ENCODE measurements around the gene DRAXIN. TPM values are rescaled to one million over a fixed set of nuclear protein-coding genes. Genes with fewer than 3 reads are reported as not detected.

The DRAXIN gene
- total RNA-seq, 1 experiment from 2014 or later = 52.4 TPM

GRCh38 chr1:11757047-11757446, 65.5 kb downstream of the DRAXIN start:
- Histone ChIP-seq H3K36me3 (replicated peaks; ENCODE audit: control insufficient read depth, insufficient read depth, low read length) (no peaks in the 10 kb centered on the region), H3K4me3 (ENCODE audit: insufficient read depth, low read depth, low read length) (no peak overlapping the region), H3K27me3 (ENCODE audit: control insufficient read depth, insufficient read depth, low read length) (peaks cover 18% of the 10 kb centered on the region)
- DNase-seq = no peak

- Histone ChIP-seq H3K36me3 (replicated peaks; ENCODE audit: control insufficient read depth, insufficient read depth, low read length) (no peaks in the 10 kb centered on the region), H3K27me3 (ENCODE audit: control insufficient read depth, insufficient read depth, low read length) (peaks cover 24% of the 10 kb centered on the region), H3K4me3 (ENCODE audit: insufficient read depth, low read depth, low read length) (no peak overlapping the region)
- DNase-seq = no peak
Observed at GRCh38 chr1:11759791-11760190, 68.3 kb downstream of the DRAXIN start.

DNA sequence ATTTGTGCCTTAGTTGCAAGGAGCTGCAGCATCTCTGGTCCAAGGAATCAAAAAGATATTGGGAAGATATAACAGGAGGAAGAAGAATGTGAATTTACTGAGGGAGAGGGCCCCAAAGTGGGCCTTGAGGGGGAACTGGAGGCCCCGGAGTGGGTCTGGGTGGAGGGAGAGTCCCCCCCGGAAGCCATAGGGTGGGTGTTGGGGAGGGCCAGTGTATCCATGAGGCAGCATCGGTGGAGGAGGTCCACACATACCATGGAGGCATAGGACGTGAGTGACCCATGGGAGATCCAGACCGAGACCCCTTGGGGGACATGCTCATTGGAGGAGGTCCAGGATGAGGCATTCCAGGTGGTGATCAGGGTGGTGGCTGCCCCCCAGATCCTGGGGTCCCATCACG, 69.8 kb downstream of the DRAXIN start:
- no peaks in the 10 kb centered on the region for H3K36me3 ChIP-seq (replicated peaks; ENCODE audit: control insufficient read depth, insufficient read depth, low read length)
- H3K4me3 ChIP-seq (ENCODE audit: insufficient read depth, low read depth, low read length) = no peak overlapping the region
- no peak for DNase-seq
- H3K27me3 ChIP-seq (ENCODE audit: control insufficient read depth, insufficient read depth, low read length) = peaks cover 24% of the 10 kb centered on the region

DNA sequence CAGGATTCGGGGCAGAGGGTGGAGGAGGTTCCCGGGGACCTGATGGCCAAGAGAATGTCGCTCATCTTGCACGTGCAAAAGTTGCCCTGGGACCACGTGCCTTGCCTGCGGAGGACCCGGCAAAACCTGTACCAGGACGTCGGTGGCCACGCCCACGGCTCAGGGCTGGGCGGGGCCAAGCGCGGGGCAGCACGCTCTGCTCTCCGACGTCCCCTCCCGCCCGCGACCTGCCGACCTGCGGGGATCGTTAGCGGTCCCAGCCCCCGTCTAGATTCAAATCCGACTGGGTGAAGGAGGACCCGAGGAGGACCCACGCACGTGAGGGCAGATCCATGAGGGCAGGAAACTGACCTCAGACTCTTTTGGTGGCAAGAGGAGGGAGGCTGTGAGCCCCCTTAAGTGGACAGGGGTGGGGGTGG, 70.5 kb downstream of the DRAXIN start, which contains the start of gene C1orf167:
TSS of gene C1orf167 (plus strand) at position 206 of the 419 bp plus-strand sequence. CDS start 2,208 bp downstream, outside the sequence.
- Histone ChIP-seq H3K4me3 (ENCODE audit: insufficient read depth, low read depth, low read length) (peak within 1 kb of the TSS; percentile 33), H3K36me3 (replicated peaks; ENCODE audit: control insufficient read depth, insufficient read depth, low read length) (no peaks in the 10 kb centered on the region), H3K27me3 (ENCODE audit: control insufficient read depth, insufficient read depth, low read length) (peaks cover 24% of the 10 kb centered on the region)
- DNase-seq = peak; percentile 93

DNA sequence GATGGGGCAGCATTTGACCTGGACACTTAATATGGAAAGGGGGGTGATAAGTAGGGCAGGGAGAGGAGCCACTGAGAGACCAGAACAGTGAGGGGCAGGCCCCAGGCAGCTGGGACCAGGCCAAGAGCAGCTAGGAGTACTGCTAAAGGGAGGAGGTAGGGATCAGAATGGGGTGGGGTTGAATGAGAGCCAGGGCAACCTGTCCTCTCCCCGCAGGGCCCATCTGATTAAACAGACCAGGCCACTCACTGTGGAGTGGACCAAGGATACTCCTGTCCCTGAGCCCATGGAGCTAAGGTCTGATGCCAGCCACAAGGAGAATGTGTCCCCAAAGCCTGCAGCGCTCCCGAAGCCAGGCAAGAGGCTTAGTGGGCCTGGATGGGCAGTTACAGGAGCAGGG, 72.6 kb downstream of the DRAXIN start:
- H3K27me3 ChIP-seq (ENCODE audit: control insufficient read depth, insufficient read depth, low read length) = peaks cover 24% of the 10 kb centered on the region
- peak; percentile 45 for DNase-seq
- no peaks in the 10 kb centered on the region for H3K36me3 ChIP-seq (replicated peaks; ENCODE audit: control insufficient read depth, insufficient read depth, low read length)
- no peak overlapping the region for H3K4me3 ChIP-seq (ENCODE audit: insufficient read depth, low read depth, low read length)

DNA sequence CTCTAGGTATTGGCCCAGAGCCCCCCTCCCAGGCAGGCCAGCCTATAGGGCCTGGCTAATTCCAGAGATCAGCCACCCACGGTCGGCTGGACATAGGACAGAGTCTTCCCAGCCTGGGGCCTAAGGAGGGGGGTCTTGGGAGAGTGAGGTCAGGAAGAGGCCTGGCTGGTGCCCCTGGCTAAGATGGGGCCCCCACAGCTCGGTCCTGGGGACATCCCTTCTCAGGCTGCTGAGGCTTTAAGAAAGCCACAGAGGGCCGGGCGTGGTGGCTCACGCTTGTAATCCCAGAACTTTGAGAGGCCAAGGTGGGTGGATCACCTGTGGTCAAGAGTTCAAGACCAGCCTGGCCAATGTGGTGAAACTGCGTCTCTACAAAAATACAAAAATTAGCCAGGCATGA, 73.0 kb downstream of the DRAXIN start:
- Histone ChIP-seq H3K27me3 (ENCODE audit: control insufficient read depth, insufficient read depth, low read length) (peaks cover 24% of the 10 kb centered on the region), H3K4me3 (ENCODE audit: insufficient read depth, low read depth, low read length) (no peak overlapping the region), H3K36me3 (replicated peaks; ENCODE audit: control insufficient read depth, insufficient read depth, low read length) (no peaks in the 10 kb centered on the region)
- peak; percentile 45 for DNase-seq

- peaks cover 17% of the 10 kb centered on the region for H3K27me3 ChIP-seq (ENCODE audit: control insufficient read depth, insufficient read depth, low read length)
- no peak overlapping the region for H3K4me3 ChIP-seq (ENCODE audit: insufficient read depth, low read depth, low read length)
- no peaks in the 10 kb centered on the region for H3K36me3 ChIP-seq (replicated peaks; ENCODE audit: control insufficient read depth, insufficient read depth, low read length)
- DNase-seq = peak; percentile 64
Observed at GRCh38 chr1:11765661-11766428, 74.3 kb downstream of the DRAXIN start.

- Histone ChIP-seq H3K4me3 (ENCODE audit: insufficient read depth, low read depth, low read length) (no peak overlapping the region), H3K36me3 (replicated peaks; ENCODE audit: control insufficient read depth, insufficient read depth, low read length) (no peaks in the 10 kb centered on the region), H3K27me3 (ENCODE audit: control insufficient read depth, insufficient read depth, low read length) (peaks cover 12% of the 10 kb centered on the region)
- no peak for DNase-seq
Observed at GRCh38 chr1:11766429-11766776, 74.9 kb downstream of the DRAXIN start.

- no peak for DNase-seq
- no peaks in the 10 kb centered on the region for H3K27me3 ChIP-seq (ENCODE audit: control insufficient read depth, insufficient read depth, low read length)
- H3K36me3 ChIP-seq (replicated peaks; ENCODE audit: control insufficient read depth, insufficient read depth, low read length) = no peaks in the 10 kb centered on the region
- no peak overlapping the region for H3K4me3 ChIP-seq (ENCODE audit: insufficient read depth, low read depth, low read length)
Observed at GRCh38 chr1:11767922-11768704, 76.6 kb downstream of the DRAXIN start.

DNA sequence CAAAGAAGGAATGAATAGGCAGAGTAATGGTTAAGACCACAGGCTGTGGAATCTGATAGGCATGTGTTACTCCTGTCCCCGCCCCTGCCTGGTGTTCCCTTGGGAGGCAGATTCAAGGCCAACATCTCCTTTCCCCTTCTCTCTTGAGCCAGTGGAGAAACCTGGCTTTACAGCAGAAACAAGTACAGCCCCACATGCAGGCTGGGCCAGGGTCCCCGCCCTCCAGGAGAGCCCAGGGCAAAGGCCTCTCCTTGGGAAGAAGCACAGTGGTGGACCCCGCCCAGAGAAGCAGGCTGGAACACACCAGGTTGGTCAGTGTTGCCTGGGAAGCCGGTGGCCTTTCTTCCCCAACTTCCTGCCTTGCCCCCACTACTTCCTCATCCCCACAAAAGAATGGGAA, 77.3 kb downstream of the DRAXIN start:
- Histone ChIP-seq H3K4me3 (ENCODE audit: insufficient read depth, low read depth, low read length) (no peak overlapping the region), H3K27me3 (ENCODE audit: control insufficient read depth, insufficient read depth, low read length) (no peaks in the 10 kb centered on the region), H3K36me3 (replicated peaks; ENCODE audit: control insufficient read depth, insufficient read depth, low read length) (no peaks in the 10 kb centered on the region)
- DNase-seq = peak; percentile 64

DNA sequence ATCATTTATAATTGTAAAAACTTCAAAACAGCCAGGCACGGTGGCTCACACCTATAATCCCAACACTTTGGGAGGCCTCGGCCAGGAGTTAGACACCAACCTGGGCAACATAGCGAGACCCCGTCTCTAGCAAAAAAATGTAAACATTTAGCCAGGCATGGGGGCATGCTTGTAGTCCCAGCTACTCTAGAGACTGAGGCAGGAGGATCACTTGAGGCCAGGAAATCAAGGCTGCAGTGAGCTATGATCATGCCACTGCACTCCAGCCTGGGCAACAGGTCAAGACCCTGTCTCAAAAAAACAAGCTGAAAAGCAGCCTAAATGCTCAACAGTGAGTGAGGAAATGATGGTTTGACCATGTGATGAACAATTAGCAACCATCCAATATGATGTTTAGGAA, 77.8 kb downstream of the DRAXIN start:
- Histone ChIP-seq H3K36me3 (replicated peaks; ENCODE audit: control insufficient read depth, insufficient read depth, low read length) (no peaks in the 10 kb centered on the region), H3K27me3 (ENCODE audit: control insufficient read depth, insufficient read depth, low read length) (no peaks in the 10 kb centered on the region), H3K4me3 (ENCODE audit: insufficient read depth, low read depth, low read length) (no peak overlapping the region)
- DNase-seq = no peak

DNA sequence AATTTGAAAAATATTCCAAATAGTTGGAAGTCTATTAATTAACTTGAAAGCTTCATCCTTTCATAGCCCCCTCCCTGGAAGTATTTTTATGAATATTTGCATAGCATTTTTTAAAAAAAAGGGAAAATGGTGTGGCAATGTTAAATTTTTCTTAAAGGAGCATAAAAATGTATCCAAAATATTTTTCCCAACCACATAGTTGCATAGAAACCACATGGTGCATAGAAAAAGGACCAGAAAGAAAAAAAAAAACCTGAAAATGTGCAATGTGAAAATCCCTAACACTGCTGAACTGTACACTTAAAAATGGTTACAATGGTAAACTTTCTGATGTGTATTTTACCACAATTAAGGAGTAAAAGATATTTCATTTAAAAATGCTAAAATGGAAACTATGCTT, 78.5 kb downstream of the DRAXIN start:
- no peaks in the 10 kb centered on the region for H3K36me3 ChIP-seq (replicated peaks; ENCODE audit: control insufficient read depth, insufficient read depth, low read length)
- H3K4me3 ChIP-seq (ENCODE audit: insufficient read depth, low read depth, low read length) = no peak overlapping the region
- DNase-seq = no peak
- no peaks in the 10 kb centered on the region for H3K27me3 ChIP-seq (ENCODE audit: control insufficient read depth, insufficient read depth, low read length)

DNA sequence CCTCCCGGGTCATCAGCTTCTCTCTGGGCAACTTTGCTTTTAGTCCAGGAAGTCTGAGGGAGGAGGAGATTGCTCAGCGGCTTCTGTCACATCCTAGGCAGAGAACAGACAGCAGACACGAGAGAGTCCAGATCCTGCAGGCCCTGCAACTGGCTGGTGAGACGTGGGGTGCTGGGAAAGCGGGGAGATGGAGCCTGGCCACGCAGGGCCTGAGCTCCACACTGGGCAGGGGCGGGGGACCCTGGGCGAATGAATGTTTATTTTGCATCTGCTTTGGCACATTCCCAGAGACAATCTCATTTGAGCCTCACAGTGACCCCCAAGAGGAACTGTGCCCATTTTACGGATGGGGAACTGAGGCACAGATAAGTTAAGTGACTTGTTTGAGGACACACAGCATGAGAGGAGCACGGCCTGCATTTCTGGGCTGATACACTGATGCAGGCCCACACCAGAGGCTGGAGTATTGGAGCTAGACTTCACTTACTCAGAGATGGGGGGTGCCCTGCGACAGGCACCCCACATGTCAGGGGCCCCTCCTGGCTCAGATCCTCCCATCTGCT, 80.1 kb downstream of the DRAXIN start:
- DNase-seq = no peak
- H3K27me3 ChIP-seq (ENCODE audit: control insufficient read depth, insufficient read depth, low read length) = no peaks in the 10 kb centered on the region
- H3K4me3 ChIP-seq (ENCODE audit: insufficient read depth, low read depth, low read length) = no peak overlapping the region
- H3K36me3 ChIP-seq (replicated peaks; ENCODE audit: control insufficient read depth, insufficient read depth, low read length) = no peaks in the 10 kb centered on the region

- DNase-seq = no peak
- Histone ChIP-seq H3K4me3 (ENCODE audit: insufficient read depth, low read depth, low read length) (no peak overlapping the region), H3K27me3 (ENCODE audit: control insufficient read depth, insufficient read depth, low read length) (no peaks in the 10 kb centered on the region), H3K36me3 (replicated peaks; ENCODE audit: control insufficient read depth, insufficient read depth, low read length) (no peaks in the 10 kb centered on the region)
Observed at GRCh38 chr1:11772458-11772857, 80.9 kb downstream of the DRAXIN start.

DNA sequence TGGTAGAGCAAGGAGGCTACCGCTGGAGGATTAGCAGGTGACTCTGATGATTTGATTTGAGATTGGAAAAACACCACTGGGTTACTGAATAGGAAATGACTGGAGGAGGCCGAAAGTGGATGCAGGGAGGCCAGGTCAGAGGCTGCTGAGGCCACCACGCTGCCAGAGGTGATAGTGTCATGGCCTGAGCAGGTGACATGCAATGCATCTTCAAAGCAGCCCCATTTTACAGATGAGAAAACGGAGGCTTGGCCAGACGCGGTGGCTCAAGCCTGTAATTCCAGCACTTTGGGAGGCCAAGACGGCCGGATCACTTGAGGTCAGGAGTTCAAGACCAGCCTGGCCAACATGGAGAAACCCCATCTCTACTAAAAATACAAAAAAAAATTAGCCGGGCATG, 83.2 kb downstream of the DRAXIN start:
- Histone ChIP-seq H3K36me3 (replicated peaks; ENCODE audit: control insufficient read depth, insufficient read depth, low read length) (no peaks in the 10 kb centered on the region), H3K4me3 (ENCODE audit: insufficient read depth, low read depth, low read length) (no peak overlapping the region), H3K27me3 (ENCODE audit: control insufficient read depth, insufficient read depth, low read length) (no peaks in the 10 kb centered on the region)
- no peak for DNase-seq

All from H7 (cell line).